Measurements from ENCODE around the gene TEX101. TPM values are rescaled to one million over a fixed set of nuclear protein-coding genes. Genes with fewer than 3 reads are reported as not detected.
"Not testable (repeated sequence)": the region's sequence is repeated elsewhere in the genome, so short reads cannot be mapped to it uniquely, and the experiment has no call there.

Gene TEX101
- total RNA-seq, 1 experiment from 2014 or later: not detected

DNA sequence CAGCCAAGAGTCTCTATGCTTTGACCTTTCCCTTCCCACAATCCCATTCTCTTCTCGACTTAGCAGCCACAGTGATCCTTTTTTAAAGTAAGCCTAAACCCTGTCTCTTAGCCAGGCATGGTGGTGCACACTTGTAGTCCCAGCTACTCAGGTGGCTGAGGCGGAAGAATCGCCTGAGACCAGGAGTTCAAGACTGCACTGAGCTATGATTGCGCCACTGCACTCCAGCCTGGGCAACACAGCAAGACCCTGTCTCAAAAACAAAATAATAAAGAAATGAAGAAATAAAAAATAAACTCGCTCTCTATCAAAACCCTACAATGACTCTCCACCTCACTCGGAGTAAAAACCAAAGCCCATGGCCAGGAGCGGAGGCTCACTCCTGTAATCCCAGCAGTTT, 14.7 kb downstream of the TEX101 start:
- H3K27ac ChIP-seq: no peak overlapping the region
- no peaks in the 10 kb centered on the region for H3K9me3 ChIP-seq (replicated peaks)
- no peaks in the 10 kb centered on the region for H3K36me3 ChIP-seq
- DNase-seq (ENCODE audit: low read depth in 1 of 2, low spot score in 2 of 2): no peak
- no peak overlapping the region for H3K4me3 ChIP-seq
- peaks cover 18% of the 10 kb centered on the region for H3K4me1 ChIP-seq (replicated peaks)
- no peaks in the 10 kb centered on the region for H3K27me3 ChIP-seq (replicated peaks)

DNA sequence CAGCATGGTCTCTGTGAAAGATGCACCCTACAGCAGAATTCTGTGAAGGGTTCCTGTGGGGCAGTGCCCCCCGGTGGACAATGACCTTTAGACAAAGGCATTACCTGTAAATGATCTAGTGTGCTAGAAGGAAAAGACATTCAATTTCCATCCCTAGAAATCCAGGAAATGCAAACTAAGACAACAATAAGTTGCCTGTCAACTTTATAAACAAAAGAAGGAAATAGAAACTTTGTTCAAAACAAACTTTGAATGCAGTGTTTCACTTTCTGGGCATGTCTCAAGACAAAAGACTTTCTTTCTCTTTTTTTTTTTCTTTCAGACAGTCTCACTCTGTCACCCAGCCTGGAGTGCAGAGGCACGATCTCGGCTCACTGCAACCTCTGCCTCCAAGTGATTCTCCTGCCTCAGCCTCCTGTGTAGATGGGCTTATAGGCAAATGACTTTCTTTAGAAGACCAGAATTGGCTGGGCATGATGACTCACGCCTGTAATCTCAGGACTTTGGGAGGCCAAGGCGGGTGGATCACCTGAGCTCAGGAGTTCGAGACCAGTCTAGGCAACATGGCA, 15.5 kb downstream of the TEX101 start:
- DNase-seq (ENCODE audit: low read depth in 1 of 2, low spot score in 2 of 2): peak in 1 of 2 experiments; percentile 24
- no peaks in the 10 kb centered on the region for H3K27me3 ChIP-seq (replicated peaks)
- H3K4me1 ChIP-seq (replicated peaks): peaks cover 18% of the 10 kb centered on the region
- no peak overlapping the region for H3K4me3 ChIP-seq
- H3K9me3 ChIP-seq (replicated peaks): no peaks in the 10 kb centered on the region
- H3K27ac ChIP-seq: no peak overlapping the region
- H3K36me3 ChIP-seq: no peaks in the 10 kb centered on the region

DNA sequence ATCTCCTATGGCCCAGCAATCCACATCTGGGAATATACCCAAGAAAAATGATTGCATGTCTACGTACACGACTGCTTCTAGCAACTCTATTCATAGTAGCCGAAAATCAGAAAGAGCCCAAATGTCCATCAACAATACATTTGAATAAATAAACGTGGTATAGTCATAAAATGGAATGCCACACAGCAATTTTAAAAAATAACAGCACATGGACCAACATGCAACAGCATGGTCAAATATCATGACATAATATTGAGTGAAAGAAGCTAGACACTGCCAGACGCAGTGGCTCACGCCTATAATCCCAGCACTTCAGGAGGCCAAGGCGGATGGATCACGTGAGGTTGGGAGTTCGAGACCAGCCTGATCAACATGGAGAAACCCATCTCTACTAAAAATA, 16.3 kb downstream of the TEX101 start:
- no peak for DNase-seq (ENCODE audit: low read depth in 1 of 2, low spot score in 2 of 2)
- Histone ChIP-seq H3K4me1 (replicated peaks) (peaks cover 16% of the 10 kb centered on the region), H3K9me3 (replicated peaks) (no peaks in the 10 kb centered on the region), H3K36me3 (no peaks in the 10 kb centered on the region), H3K4me3 (no peak overlapping the region), H3K27me3 (replicated peaks) (no peaks in the 10 kb centered on the region), H3K27ac (no peak overlapping the region)

DNA sequence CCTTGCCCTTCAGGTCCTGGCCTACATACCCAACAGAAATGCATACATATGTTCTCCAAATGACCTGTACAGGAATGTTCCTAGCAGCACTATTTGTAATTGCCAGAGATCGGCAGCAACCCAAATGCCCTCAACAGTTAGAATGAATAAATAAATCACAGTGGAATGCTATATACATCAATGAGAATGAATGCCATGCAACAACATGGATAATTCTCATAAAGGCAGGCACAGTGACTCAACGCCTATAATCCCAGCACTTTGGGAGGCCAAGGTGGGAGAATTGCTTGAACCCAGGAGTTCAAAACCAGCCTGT, 18.6 kb downstream of the TEX101 start:
- H3K27ac ChIP-seq: no peak overlapping the region
- no peaks in the 10 kb centered on the region for H3K9me3 ChIP-seq (replicated peaks)
- DNase-seq (ENCODE audit: low read depth in 1 of 2, low spot score in 2 of 2): no peak
- peaks cover 17% of the 10 kb centered on the region for H3K4me1 ChIP-seq (replicated peaks)
- no peaks in the 10 kb centered on the region for H3K27me3 ChIP-seq (replicated peaks)
- H3K36me3 ChIP-seq: no peaks in the 10 kb centered on the region
- H3K4me3 ChIP-seq: no peak overlapping the region

DNA sequence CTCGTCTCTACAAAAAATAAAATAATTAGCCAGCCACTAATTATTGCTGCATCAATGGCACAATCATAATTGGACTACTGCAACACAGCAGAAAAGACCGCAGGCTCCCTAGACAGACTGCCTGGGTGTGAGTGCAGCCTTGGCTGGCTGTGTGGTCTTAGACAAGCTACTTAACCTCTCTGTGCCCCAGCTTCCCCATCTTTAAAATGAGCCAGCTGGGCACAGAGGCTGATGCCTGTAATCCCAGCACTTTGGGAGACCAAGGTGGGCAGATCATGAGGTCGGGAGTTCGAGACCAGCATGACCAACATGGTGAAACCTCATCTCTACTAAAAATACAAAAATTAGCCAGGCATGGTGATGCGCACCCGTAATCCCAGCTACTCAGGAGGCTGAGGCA, 19.0 kb downstream of the TEX101 start:
- no peak for DNase-seq (ENCODE audit: low read depth in 1 of 2, low spot score in 2 of 2)
- H3K9me3 ChIP-seq (replicated peaks): no peaks in the 10 kb centered on the region
- no peak overlapping the region for H3K27ac ChIP-seq

DNA sequence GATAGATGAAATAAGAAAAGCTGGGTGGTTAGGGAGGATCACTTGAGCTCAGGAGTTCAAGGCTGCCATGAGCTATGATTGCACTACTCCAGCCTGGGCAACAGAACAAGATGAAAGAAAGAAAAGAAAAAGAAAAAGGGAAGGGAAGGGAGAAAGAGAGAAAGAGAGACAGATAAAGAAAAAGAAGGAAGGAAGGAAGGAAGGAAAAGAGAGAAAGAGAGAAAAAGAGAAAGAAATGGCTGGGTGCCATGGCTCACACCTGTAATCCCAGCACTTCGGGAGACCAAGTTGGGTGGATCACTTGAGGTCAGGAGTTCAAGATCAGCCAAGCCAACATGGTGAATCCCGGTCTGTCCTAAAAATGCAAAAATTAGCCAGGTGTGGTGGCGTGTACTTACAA, 21.1 kb downstream of the TEX101 start:
- Histone ChIP-seq H3K4me3 (no peak overlapping the region), H3K27me3 (replicated peaks) (no peaks in the 10 kb centered on the region), H3K4me1 (replicated peaks) (peaks cover 20% of the 10 kb centered on the region), H3K36me3 (no peaks in the 10 kb centered on the region), H3K27ac (no peak overlapping the region), H3K9me3 (replicated peaks) (no peaks in the 10 kb centered on the region)
- DNase-seq (ENCODE audit: low read depth in 1 of 2, low spot score in 2 of 2): no peak

More for the DNA sequence above, 19.0 kb downstream of the TEX101 start:
- no peaks in the 10 kb centered on the region for H3K27me3 ChIP-seq (replicated peaks)
- H3K4me1 ChIP-seq (replicated peaks): peaks cover 21% of the 10 kb centered on the region
- no peak overlapping the region for H3K4me3 ChIP-seq
- H3K36me3 ChIP-seq: no peaks in the 10 kb centered on the region

DNA sequence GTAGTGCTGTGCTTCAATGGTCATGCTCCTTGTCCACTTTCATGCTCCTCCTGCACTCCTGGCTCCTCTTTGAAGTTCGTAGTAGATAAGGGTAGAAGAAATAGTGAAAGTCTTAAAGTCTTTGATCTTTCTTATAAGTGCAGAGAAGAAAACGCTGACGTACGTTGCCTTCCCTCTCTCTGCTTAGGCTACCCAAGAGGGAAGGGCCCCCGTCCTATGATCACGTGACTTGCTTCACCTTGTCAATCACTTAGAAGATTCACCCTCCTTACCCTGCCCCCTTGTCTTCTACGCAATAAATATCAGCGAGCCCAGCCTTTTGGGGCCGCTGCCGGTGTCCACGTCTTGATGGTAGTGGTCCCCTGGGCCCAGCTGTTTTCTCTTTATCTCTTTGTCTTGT, 22.6 kb downstream of the TEX101 start:
- not testable (repeated sequence) for DNase-seq (ENCODE audit: low read depth in 1 of 2, low spot score in 2 of 2); H3K36me3 ChIP-seq; H3K9me3 ChIP-seq (replicated peaks); H3K27me3 ChIP-seq (replicated peaks); H3K4me3 ChIP-seq; H3K27ac ChIP-seq
- H3K4me1 ChIP-seq (replicated peaks): peaks cover 16% of the 10 kb centered on the region

DNA sequence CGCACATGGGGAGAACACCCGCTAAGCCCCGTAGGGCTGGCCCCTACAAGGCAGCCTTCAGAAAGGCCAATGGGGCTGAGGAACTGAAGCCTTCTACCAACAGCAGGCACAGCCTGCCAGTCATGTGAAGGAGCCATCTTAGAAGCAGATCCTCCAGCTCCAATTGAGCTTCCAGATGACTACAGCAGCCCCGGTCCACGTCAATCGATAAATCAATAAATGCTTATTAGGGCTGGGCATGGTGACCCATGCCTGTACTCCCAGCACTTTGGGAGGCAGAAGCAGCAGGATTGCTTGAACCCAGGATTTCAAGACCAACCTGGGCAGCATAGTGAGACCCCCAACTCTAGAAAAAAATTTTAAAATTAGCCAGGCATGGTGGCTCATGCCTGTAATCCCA, 23.0 kb downstream of the TEX101 start:
- Histone ChIP-seq H3K4me1 (replicated peaks) (peaks cover 16% of the 10 kb centered on the region), H3K36me3 (no peaks in the 10 kb centered on the region), H3K4me3 (no peak overlapping the region), H3K27ac (no peak overlapping the region), H3K9me3 (replicated peaks) (no peaks in the 10 kb centered on the region), H3K27me3 (replicated peaks) (no peaks in the 10 kb centered on the region)
- no peak for DNase-seq (ENCODE audit: low read depth in 1 of 2, low spot score in 2 of 2)

DNA sequence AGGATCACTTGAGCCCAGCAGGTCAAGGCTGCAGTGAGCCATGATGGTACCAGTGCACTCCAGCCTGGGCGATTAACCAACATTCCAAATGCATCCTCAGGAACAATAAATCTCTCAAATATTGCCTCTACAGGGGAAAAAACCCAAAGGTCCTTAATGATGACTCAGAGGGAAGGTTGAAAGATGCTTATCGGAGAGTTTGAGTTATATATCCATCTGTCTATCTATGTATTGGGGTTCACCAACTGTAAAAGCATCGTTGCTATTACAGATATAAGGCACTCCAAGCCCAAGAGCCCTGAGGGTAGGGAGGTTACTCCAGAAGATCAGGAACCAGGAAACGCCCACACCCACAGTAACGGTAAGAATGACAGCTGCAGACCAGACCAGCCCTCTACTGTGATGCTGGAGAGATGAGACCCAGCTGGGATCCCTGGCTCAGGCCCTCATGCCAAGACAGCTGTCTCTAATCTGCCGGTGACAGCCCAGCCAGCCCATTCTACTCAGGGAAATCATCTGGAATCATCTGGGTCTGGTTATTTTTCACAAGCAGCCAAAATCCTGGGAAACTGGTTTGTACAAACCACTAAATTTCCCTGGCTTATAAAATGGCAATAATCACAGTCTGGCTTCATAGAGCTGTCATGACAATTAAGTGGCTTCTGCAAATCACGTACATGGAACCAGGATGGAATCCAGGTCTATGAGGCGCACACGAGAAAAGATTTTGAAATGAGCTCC, 23.8 kb downstream of the TEX101 start:
- Histone ChIP-seq H3K4me3 (no peak overlapping the region), H3K27me3 (replicated peaks) (no peaks in the 10 kb centered on the region), H3K27ac (peak overlapping the region; percentile 34), H3K36me3 (no peaks in the 10 kb centered on the region), H3K4me1 (replicated peaks) (peaks cover 12% of the 10 kb centered on the region), H3K9me3 (replicated peaks) (no peaks in the 10 kb centered on the region)
- DNase-seq (ENCODE audit: low read depth in 1 of 2, low spot score in 2 of 2): peak in 1 of 2 experiments; percentile 6

DNA sequence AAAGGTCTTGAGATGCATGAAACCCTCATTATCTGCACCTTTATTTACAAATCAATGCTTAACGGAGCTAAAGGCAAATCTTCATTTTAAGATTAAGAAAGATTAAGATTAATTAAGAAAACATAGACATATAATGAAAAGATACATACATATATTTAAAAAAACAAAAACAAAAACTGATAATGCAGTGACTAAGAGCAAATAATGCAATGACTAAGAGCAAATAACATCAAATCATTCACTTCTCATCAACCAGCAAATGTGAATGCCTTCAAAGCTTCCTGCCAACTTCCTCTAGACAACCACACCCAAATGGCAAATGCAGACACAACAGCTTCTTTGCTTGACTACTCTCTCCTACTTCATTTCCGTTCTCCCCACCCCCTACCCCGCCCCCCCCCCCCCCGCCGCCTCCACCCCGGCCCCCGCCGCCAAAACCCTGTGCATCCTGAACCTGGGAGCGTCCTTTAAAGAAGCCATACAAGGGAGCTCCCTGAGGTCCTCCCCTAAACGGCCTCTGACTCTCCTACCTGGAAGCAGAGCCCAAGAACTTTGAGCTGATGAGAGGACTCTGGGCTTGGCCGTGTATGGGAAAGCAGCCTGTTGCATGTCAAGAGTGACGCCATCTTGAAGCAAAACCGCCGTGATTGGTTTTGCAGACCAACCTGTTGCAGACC, 24.5 kb downstream of the TEX101 start:
- peak overlapping the region; percentile 34 for H3K27ac ChIP-seq
- no peaks in the 10 kb centered on the region for H3K27me3 ChIP-seq (replicated peaks)
- peaks cover 9% of the 10 kb centered on the region for H3K4me1 ChIP-seq (replicated peaks)
- DNase-seq (ENCODE audit: low read depth in 1 of 2, low spot score in 2 of 2): peak in 1 of 2 experiments; percentile 22
- H3K9me3 ChIP-seq (replicated peaks): no peaks in the 10 kb centered on the region
- H3K36me3 ChIP-seq: no peaks in the 10 kb centered on the region
- no peak overlapping the region for H3K4me3 ChIP-seq

DNA sequence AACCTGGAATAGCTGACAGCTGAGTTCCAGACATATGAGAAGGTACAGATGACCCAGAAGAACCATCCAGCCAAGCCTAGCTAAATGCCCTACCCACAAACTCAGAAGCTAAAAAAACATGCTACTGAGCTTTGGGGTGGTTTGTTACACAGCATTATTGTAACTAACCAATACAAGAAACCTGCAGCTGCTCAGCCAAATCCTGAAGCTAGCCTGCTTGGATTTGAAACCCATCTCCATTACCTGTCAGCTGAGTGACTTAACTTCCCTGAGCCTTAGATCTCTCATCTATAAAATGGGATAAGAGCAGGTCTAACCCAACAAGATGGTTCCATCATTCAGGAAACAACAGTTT, 25.0 kb downstream of the TEX101 start:
- Histone ChIP-seq H3K9me3 (replicated peaks) (no peaks in the 10 kb centered on the region), H3K27ac (no peak overlapping the region), H3K4me1 (replicated peaks) (peaks cover 9% of the 10 kb centered on the region), H3K4me3 (no peak overlapping the region), H3K27me3 (replicated peaks) (no peaks in the 10 kb centered on the region), H3K36me3 (no peaks in the 10 kb centered on the region)
- DNase-seq (ENCODE audit: low read depth in 1 of 2, low spot score in 2 of 2): no peak

DNA sequence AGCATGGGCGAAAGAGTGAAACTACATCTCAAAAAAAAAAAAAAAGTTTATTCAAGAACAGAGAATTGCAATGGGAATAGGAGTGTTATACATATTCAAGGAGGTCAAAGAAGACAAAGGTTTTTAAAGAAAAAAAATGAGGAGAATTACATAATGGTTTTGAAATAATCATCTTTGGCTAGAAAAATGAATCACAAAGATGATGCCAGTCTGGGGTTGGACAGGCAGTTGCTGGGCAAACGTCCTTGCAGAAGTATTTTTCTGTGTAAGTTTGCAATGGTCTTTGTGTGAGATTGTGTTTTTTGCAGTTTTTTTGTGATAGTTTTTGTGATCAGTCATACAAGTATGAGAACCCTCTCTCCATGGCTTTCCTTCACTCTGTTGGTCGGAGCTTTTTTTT, 27.0 kb downstream of the TEX101 start:
- H3K4me1 ChIP-seq (replicated peaks): peaks cover 9% of the 10 kb centered on the region
- DNase-seq (ENCODE audit: low read depth in 1 of 2, low spot score in 2 of 2): no peak
- no peak overlapping the region for H3K4me3 ChIP-seq
- no peaks in the 10 kb centered on the region for H3K27me3 ChIP-seq (replicated peaks)
- H3K27ac ChIP-seq: no peak overlapping the region
- no peaks in the 10 kb centered on the region for H3K9me3 ChIP-seq (replicated peaks)
- no peaks in the 10 kb centered on the region for H3K36me3 ChIP-seq

DNA sequence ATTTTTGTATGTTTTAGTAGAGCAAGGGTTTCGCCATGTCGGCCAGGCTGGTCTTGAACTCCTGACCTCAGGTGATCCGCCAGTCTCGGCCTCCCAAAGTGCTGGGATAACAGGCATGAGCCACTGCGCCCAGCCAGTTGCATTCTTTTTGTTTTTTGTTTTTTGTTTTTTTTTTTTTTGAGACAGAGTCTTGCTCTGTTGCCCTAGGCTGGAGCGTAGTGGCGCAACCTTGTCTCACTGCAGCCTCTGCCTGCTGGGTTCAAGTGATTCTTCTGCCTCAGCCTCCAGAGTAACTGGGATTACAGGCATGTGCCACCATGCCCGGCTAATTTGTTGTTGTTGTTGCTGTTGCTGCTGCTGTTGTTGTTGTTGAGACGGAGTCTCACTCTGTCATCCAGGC, 29.4 kb downstream of the TEX101 start:
- H3K4me1 ChIP-seq (replicated peaks); H3K9me3 ChIP-seq (replicated peaks); H3K27me3 ChIP-seq (replicated peaks); H3K36me3 ChIP-seq; H3K27ac ChIP-seq; H3K4me3 ChIP-seq; DNase-seq (ENCODE audit: low read depth in 1 of 2, low spot score in 2 of 2): not testable (repeated sequence)

DNA sequence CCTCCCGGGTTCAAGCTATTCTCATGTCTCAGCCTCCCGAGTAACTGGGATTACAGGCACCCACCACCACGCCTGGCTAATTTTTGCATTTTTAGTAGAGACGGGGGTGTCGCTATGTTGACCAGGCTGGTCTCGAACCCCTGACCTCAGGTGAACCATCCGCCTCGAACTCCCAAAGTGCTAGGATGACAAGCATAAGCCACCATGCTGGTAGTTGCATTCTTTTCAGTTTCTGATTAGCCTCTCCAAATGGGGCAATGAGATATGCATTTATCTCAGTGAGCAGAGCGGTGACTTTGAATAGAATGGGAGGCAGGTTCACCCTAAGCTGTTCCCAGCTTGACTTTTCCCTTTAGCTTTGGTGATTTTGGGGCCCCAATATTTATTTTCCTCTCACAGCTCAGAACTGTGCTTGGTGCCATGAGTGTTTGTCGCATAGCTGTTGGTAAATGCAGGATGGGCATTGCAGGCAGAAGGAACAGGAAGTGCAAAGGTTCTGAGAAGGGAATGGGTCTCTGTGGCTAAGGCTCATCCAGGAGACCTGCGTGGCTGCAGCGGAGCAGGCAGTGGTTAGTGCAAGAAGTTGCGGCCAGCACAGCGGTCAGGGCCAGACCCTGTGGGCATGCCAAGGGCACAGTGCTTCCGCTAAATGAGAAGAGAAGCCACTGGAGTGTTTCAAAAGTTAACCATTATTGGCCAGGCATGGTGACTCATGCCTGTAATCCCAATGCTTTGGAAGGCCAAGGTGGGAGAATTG, 30.0 kb downstream of the TEX101 start:
- Histone ChIP-seq H3K27me3 (replicated peaks) (no peaks in the 10 kb centered on the region), H3K27ac (no peak overlapping the region), H3K4me3 (no peak overlapping the region), H3K36me3 (no peaks in the 10 kb centered on the region), H3K9me3 (replicated peaks) (no peaks in the 10 kb centered on the region), H3K4me1 (replicated peaks) (no peaks in the 10 kb centered on the region)
- no peak for DNase-seq (ENCODE audit: low read depth in 1 of 2, low spot score in 2 of 2)
